DMS 273 (cell line): ENCODE measurements around the gene PLA1A.

Experiments
- DNase-seq: peaks from one replicate; lab custom pipeline; 2025; ENCODE audit not compliant: unreplicated experiment; lab: John Stamatoyannopoulos, UW

The PLA1A gene

DNA sequence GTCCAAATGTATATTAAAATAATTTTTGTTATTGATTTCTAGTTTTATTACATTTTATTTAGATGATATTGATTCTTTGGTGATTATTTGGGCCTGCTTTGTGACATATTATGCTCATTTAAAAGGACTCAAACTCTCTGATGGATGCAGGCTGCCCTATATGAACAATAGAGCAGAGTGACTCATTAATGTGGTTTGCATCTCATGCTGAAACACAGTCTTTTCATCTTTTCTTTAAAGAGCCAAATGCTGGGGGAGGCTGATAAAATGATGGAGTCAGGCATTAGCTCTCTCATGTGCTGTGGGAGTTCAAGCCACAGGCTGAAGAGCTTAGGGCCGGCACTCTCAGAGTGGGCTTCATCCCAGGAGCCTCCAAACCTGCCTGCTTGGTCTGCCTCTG, 7.2 kb downstream of the PLA1A start:
- no peak for DNase-seq

DNA sequence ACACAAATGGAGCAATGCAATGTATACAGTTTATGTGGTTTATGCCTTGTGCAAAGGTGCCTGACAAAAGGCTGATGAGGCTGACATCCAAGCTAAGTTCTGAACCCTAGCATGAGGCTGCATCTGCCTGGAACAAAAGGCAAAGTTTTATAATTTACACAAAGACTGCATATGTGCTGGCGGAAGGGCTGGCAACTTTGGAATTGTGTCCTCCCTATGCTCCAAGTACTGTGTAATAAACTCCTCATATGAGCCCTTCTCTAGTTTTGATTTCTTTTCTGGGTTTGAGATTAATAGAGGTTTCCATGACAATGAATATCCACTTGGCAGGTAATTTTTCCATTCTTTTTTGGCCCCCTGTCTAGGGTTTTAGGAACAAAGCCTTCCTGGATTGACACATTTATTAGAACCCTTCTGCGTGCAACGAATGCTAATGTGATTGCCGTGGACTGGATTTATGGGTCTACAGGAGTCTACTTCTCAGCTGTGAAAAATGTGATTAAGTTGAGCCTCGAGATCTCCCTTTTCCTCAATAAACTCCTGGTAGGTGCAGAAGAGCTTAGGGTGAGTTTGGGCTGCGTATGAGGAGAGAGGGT, 10.8 kb downstream of the PLA1A start:
- DNase-seq: no peak

DNA sequence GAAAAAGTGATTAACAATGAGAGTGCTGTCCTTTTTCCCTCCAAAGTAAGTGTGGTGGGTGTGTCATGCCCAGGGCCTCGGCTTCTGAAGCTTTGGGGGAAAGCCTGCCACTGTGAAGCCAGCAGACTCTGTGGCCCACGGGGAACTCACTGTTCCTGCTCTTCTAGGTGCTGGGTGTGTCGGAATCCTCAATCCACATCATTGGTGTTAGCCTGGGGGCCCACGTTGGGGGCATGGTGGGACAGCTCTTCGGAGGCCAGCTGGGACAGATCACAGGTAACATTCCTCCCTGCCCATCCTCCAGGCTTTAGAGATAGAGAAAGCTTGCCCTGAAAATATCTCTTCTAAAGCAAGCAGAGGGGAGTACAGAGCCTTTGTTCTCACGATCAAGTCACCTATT, 11.6 kb downstream of the PLA1A start:
- DNase-seq: no peak

DNA sequence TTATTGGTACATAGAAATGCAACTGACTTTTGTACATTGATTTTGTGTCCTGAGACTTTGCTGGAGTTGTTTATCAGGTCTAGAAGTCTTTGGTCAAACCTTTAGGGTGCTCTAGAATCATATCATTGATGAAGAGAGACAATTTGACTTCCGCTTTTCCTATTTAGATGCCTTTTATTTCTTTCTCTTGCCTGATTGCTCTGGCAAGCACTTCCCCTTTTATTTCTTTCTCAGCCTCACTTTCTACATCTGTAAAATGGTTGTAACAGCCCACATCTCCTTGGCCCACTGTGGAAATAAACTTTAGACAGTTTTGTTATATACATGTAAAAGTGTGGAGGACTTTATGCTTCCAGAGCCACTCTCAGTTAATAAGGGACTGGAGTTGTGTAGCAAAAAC, 14.0 kb downstream of the PLA1A start:
- DNase-seq: no peak

DNA sequence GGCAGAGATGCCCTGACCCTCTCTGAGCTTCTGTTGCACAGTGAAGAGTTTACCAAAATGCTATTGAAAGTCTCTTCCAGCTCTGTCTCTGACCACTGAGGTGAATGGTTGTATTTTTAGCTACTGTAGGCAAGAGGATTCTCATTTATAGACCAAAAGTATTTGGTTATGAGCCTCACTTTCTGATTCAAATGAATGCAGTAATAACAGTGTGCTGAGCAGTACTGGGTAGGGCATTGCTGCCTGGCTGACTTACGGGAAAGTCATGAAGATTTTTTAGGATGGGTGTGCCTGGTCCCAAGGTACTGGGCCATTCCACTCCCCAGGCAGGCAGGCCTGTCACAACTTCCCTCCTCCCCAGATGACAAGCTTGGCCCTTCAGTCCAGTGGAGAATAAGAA, 15.5 kb downstream of the PLA1A start:
- no peak for DNase-seq

DNA sequence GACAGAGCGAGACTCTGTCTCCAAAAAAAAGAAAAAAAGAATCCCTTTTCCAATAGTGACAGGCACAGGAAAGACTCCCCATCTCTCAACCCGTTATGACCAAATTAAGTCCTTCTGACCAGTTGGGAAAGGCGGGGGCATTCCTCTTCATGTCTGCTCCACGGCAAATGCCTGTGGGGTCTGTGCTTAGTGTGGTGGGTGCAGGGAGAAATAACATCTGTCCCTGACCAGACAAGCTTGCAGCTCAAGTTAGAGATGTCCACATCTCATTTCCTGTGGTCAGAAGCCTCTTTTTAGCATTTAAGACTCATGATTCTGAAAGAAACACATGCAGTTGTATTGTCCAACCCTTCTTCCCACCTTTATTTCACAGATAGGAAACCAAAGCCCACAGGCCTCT, 16.2 kb downstream of the PLA1A start:
- DNase-seq: no peak

DNA sequence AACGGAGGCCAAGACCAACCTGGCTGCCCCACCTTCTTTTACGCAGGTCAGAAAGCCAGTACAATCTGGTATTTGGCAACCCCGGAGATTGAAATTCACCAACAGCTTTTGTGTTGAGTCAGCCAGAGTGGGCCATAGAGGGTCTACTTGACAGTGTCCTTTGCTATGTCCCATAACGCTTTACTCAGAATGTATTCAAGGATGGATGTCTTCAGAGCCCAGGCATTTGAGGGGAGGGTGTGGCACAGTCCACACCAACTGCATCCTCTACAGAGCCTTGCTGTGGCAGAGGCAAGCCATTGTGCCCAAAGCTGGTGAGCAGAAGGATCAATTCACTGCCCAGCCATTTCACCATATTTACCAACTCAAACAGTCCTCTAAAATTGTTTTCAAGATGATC, 18.4 kb downstream of the PLA1A start:
- DNase-seq: no peak

DNA sequence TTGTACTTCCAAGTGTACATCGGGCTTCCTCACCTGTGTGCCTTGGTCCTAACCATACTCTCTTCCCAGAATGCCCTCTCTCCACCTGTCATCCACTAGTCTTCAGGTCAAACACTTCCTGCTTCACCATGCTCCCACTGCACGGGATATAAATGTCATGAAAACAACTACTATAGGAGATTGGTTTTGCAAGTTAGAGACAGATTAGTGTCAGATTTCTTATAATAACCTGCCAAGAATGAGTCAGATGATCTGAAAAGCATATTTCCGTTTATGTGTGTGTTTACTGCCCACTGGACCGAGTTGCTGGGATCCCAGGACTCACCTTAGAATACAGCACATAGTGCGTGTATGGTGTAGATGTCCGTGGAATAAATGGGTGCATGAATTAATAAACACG, 21.4 kb downstream of the PLA1A start:
- DNase-seq: no peak

DNA sequence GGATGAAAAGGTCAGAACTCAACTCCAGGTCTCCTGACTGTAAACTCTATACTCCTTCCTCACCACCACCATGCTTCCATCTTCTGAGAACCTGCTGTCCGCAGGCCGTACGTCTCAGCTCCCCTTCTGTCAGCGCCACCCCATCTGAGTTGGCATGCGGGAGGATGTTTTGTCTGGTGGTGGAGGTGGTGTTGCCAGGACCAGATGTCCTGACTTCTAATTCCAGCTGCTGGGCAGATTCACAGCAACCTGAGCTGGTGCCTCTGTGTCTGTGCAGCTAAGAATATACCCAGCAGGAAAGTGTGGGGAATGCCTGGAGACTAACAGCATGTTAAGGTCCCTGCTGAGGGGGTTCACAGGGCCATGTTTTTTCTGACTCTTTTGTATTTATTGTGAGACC, 23.2 kb downstream of the PLA1A start:
- DNase-seq: peak; percentile 91

DNA sequence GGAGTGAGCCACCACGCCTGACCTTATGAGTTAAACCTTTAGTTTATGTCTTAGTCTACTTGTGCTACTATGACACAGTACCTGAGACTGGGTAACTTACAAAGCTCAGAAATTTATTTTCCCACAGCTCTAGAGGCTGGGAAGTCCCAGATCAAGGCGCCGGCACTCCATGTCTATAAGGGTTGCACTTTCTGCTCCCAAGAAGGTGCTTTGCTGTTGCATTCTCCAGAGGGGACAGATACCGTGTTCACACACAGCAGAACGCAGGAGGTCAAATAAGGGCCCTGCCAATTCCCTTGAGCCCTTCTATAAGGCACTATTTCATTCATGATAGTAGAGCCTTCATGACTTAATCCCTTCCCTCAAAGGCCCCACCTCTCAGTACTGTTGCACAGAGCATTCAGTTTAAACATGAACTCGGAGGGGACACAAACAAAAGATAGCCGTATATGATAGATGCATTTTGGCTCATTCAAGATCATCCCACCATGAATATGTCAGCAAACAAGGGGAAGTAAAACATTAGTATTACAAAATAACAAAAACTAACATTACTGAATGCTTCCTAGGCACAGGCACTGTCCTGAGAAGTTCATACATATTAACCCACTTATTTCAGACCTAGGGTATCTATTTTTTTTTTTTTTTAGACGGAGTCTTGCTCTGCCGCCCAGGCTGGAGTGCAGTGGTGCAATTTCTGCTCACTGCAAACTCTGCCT, 26.5 kb downstream of the PLA1A start:
- no peak for DNase-seq

DNA sequence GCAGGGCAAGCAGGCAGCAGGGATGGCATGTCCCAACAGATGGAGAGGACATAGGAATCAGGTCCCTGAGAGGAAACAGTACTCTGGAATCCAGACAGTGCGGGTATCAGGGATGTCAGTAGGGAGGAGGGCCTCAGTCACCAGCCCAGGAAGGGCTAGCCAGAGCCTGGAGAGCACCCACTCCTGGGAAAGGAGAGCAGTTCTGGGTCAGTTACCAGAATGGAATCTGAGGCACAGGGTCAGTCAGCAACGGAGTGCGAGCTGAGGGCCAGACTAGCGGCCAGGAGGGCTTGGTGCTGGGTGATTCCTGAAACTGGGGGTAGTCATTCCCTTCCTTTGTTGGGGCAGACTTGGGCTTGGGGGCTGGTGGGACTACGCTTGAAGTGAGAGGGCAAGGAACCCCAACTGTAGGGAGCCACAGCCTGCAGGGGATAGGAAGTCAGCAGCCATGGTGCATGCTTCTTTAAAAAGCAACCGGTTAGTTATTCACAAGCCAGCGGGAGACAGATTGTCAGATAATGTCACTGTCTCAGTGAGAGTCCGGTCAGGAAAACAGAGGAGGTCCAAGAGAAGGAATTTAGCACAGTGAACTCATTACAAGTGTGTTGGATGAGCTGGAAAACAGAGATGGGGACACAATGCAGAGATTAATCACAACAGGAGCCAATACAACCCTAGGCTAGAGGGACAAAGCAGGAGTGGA, 27.9 kb downstream of the PLA1A start:
- peak; percentile 22 for DNase-seq

DNA sequence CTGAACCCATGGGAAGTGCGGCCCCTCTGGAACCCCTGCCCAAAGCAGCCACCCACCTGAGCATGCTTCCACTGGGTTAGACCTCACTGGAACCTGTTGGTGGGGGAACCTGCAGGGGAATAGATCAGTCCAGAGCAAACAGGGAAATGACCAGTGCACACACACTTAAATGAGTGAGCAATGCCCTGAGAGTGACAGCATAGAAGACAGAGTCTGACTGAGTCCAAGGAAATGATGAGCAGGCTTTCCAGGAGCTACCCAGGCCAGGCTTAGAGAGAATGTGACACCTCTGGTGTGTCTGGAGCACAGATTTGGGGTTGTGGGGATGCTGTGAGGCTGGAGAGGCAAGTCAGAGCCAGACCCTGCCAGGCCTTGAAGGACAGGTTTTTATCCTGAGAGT, 28.5 kb downstream of the PLA1A start:
- DNase-seq: no peak

DNA sequence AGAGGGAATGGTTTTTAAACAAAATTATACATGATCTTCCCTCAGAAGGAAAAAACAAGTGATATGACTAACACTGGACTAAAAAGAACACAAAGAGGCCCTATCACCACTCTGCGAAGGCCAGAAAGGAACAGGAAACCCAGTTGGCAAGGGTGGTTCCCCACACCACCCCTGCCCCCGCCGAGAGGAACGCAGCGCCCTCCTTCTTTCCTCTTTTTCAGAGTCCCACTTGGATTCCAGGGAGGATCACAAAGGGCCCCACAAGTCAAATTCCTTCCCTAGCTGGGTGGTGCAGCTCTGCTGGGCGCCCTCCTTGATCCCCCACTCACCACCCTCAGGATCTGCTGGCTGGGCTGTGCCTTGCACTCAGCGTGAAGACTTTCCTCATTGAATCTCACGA, 29.8 kb downstream of the PLA1A start:
- no peak for DNase-seq

DNA sequence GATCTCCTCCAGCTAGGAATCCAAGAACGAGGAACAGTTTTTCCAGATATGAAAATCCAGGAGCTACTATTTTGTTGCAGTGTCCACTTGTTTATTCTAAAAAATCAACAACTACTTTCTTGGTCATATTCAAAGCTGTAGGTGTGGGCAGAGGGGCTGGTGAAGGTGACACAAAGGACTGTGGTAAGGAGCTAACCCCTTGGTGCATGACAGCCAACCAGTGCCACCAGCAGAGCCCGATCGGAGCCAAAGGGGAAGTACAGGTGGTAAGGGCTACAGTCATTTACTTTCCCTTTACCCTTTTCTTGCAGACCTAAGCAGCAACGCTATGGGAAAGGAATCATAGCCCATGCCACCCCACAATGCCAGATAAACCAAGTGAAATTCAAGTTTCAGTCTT, 30.7 kb downstream of the PLA1A start:
- no peak for DNase-seq

DNA sequence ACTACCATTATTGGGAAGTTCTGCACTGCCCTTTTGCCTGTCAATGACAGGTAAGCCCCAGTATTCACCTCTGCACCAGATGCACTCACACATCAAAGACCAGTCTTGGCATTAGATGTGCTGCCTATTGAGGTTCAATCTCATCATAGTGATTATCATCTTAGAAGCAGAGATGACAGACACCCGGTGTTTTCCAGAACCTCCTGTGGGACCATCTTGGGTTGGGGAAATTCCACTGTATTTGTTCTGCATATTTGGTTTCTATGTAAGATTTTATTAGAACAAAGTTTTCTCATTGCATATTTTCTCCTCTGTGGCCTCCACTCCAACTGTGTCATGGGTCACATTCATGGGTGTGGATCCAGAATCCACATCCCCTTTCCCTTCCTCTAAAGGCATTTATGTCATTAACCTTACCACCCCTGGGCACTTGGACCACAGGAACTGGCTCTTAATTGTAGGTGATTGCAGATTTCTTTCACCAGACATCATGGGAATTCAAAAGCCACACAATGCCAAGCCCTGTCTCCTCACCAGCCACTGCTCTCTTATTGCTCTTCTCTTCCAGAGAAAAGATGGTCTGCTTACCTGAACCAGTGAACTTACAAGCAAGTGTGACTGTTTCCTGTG, 31.2 kb downstream of the PLA1A start:
- no peak for DNase-seq

DNA sequence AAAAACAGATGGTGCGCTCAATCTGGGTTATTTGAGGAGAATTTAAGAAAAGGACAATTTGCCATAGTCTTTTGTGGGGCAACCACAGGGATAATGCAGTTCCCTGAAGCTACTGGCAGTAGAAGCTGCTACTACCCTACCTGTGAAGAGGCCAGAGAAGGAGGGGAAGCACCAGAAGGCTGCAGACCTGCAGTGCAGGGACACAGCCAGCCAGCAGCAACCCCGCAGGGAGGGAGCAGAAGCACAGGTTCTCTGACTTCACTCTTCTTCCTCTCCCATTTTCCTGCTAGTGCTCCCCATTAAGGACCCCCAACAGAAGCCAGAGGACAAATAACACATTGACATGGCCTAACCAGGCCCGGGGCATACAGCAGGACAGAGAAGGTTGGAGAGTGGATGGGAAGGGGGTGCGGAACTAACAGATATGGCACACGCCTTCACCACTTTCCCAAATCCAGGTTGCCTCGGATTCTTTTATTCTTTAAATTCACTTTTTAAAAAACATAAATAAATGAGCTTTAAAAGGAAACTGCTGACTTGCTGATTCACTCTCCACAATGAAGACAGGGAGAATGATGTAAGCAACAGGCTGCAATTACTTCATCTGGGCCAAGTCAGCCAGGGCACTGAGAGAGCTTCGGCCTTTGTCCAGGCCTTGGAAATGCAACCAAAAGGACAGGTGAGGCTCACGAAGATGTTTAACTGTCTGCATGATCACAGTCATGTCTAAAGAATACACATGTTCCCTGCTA, 32.6 kb downstream of the PLA1A start:
- peak; percentile 22 for DNase-seq

DNA sequence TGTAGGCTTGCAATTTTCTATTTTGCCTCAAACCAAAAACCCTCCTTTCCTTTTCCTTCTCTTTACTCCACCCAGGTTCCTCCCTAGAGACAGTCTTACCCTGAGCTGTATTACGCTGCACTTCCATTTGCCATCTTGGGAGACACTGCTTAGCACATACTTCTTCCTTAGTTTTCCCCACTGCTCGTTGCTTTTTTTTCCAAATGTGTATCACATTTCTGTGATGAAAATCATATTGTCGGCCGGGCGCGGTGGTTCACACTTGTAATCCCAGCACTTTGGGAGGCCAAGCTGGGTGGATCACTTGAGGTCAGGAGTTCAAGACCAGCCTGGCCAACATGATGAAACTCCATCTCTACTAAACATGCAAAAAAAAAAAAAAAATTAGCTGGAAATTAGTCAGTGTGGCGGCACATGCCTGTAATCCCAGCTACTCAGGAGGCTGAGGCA, 33.2 kb downstream of the PLA1A start:
- DNase-seq: no peak

DNA sequence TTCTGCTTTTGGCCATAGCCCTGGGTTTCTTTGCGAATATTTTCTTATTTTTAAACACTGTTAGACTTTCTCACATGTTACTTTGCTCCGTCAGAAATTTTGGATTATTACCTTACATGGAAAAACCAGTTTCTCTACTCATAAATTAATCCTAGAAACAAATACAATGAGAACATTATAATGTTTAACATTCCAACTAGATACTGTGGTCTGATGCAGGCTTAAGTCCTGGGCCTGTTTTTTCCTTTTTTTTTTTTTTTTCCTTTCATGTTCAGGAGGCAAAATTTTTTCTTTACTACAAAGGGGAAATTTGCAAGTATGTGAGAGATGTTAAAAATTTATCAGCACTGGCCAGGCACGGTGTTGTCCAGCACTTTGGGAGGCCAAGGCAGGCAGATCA, 33.8 kb downstream of the PLA1A start:
- DNase-seq: no peak

DNA sequence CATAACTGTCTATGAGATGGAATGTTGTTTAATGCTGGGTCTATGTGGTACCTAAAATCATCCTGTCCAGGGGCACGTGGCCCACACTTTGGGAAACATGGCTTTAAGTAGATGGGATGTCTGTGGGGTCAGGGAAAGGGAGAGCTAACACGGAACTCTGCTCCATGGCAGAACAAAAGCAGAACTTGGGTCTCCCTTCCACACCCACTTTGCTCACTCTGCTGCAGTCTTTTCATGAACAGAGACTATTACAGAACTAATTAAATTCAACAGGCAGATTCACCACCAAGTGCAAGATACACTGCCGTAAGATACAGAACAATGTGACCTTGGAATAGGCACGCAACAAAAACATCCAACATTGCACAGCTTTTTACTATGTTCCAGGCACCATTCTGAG, 34.5 kb downstream of the PLA1A start:
- no peak for DNase-seq

DNA sequence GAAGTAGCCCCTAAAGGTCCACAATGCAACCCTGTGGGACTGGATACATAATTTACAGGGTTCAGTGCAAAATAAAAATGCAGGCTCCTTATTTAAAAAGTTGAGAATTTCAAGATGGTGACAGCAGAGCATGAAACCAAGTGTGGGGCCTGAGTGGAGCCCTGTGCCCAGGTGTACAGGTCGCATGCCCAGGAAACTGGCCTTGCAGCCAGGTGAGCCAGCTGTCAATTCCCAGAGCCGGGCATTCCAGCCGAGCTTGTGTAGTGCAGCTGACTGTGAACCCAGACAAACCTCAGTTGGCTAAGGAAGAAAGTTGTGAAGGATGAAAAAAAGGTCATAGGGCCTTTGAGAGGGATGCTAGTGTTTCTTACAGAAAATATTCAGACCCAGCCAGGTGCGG, 35.1 kb downstream of the PLA1A start:
- no peak for DNase-seq

DNA sequence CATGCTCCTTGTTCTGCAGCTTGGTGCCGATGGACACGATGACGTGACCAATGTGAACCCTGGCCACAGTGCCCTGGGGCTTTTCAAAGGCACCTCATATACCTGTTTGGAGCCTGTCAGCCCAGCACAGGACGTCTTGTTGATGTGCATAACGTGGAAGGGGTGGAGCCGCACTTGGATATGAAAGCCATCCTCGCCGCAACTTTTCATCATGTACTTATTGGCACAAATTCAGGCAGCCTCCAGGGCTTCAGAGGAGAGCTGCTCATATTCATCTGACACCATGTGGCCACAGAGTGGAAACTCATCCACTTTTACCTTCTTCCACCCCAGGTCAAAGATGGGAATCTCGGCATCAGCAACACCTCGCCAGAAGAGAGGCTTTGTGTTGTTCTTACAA, 38.0 kb downstream of the PLA1A start:
- peak; percentile 32 for DNase-seq
